ENCODE data around the gene INPP5A.

Gene INPP5A

GRCh38 chr10:132705943-132706342, 168.4 kb downstream of the INPP5A start:
- no peak for DNase-seq (ENCODE audit: low spot score)

DNA sequence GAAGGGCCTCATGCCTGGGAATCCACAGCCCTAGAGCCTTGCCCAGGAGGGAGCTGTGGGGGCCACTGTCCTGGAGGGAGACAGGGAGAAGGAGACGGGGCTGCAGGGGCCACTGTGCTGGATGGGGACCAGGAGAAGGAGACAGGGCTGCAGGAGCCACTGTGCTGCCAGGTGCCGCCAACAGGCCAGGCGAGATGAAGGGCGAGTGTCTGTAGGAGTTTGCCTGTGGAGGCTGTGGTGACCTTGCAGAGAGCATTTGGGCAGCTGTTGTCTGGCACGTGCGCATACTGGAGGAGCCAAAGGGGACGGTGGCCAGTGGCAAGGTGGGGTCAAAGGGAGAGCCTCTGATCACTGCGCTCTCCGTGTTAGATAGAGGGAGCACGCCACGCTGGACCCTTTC, 169.1 kb downstream of the INPP5A start:
- DNase-seq (ENCODE audit: low spot score), result no peak

GRCh38 chr10:132707121-132707775, 169.7 kb downstream of the INPP5A start:
- DNase-seq (ENCODE audit: low spot score), result no peak

DNA sequence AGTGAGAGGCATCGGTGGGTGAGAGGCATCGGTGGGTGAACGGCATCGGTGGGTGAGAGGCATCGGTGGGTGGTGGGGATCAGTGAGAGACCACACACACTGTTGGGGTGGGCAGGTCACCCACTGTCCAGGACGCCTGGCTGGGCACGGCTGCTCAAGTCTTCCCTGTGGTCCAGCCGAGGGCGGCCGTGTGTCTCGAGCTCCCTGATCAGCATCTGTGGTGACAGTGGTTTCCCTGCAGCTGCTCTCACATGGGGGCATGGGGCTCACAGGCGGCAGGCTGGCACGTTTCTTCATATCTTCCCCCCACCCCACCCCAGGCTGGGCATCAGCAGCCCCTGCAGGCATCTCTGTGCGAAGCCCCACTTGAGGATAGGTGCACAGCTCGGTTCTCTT, 170.2 kb downstream of the INPP5A start:
- DNase-seq (ENCODE audit: low spot score), result no peak

- no peak for DNase-seq (ENCODE audit: low spot score)
Measured at GRCh38 chr10:132708441-132708840, 170.9 kb downstream of the INPP5A start.

DNA sequence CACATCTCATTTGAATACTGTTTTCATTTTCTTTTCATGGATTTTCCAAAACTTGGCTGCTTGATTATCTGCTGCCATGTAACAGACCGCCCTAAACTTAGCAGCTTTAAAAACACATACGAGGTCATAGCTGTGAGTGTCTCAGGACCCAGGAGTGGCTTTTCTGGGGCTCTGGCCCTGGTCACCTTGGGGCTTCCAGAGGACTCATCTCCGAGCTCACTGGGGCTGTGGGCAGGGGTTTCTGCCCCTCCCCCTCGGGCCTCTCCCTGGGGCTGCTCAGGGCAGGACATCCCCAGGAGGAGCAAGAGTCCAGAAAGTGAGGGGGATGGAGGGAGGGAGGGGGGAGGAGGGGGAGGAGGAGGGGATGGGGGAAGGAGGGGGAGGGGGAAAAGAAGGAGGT, 171.3 kb downstream of the INPP5A start:
- DNase-seq (ENCODE audit: low spot score), result no peak

- DNase-seq (ENCODE audit: low spot score), result no peak
Measured at GRCh38 chr10:132709471-132709951, 171.9 kb downstream of the INPP5A start.

GRCh38 chr10:132710036-132710686, 172.6 kb downstream of the INPP5A start:
- DNase-seq (ENCODE audit: low spot score), result no peak

- no peak for DNase-seq (ENCODE audit: low spot score)
Measured at GRCh38 chr10:132710746-132711612, 173.4 kb downstream of the INPP5A start.

GRCh38 chr10:132711613-132712121, 174.1 kb downstream of the INPP5A start:
- no peak for DNase-seq (ENCODE audit: low spot score)

DNA sequence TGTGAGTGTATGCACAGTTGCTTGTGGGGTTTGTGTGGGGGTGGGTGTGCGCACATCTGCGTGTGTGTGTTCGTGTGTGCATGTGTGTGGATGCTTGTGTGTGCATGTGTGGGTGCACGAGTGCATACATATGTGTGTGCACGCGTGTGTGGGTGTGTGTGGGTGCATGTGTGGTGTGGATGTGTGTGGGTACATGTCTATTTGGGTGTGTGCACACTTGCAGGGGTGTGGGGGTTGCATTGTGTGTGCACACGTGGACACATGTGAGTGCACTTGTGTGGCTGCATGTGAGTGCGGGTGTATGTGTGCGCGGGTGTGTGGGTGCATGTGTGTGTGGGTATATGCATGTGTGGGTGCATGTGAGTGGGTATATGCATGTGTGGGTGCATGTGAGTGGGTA, 174.7 kb downstream of the INPP5A start:
- no peak for DNase-seq (ENCODE audit: low spot score)

DNA sequence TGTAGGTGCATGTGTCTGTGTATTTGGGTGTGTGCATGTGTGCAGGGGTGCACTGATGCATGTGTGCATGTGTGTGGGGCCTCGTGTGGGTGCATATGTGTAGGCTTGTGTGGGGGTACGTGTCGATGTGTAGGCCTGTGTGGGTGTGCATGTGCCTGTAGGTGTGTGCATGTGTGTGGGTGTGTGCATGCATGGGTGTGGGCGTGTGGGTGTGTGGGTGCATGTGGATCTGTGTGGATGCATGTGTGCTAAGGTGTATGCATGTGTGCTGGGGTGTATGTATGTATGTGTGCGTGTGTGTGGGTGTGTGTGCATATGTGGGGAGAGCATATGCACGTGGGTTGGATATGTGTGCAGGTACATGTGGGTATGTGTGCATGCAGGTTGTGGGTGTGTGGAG, 175.2 kb downstream of the INPP5A start:
- DNase-seq (ENCODE audit: low spot score), result no peak

- DNase-seq (ENCODE audit: low spot score), result no peak
Measured at GRCh38 chr10:132713421-132714095, 176.0 kb downstream of the INPP5A start.

- no peak for DNase-seq (ENCODE audit: low spot score)
Measured at GRCh38 chr10:132714096-132714985, 176.8 kb downstream of the INPP5A start.

DNA sequence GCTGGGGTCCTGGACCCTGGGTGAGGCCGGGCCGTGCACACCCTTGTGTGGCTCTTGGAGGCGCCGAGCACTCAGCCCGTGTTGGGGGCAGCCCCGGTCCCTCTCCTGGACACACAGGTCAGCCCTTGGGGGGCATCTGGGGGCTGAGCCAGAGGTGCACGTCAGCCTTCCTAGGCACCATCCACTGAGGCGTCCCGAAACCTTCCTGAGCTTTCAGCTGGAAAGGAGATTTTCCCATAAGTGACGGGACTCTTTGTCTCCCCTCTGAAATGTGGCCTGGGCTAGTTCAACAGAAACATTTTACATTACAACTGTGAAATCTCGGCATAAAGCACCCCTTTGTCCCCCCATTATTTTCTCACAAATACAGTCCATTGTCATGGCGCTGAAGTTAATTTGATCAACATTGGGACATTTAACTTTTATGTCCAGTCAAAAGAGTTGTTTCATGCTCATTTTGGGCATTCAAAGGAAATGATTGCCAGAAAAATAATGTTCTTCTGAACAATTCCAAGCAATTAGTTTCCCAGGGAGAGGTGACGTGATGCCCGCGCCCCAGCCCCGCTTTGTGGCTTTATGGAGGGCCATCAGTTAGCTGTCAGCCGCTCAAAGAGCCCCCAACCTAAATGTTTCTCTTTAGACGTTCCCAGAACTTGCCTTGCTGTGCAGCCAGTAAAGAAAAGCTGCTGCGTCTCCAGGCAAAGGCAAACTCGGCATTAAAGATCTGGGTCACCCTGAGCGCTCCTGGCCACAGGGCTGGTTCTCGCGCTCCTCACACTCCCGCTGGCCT, 177.6 kb downstream of the INPP5A start:
- no peak for DNase-seq (ENCODE audit: low spot score)

- no peak for DNase-seq (ENCODE audit: low spot score)
Measured at GRCh38 chr10:132715776-132716680, 178.4 kb downstream of the INPP5A start.

DNA sequence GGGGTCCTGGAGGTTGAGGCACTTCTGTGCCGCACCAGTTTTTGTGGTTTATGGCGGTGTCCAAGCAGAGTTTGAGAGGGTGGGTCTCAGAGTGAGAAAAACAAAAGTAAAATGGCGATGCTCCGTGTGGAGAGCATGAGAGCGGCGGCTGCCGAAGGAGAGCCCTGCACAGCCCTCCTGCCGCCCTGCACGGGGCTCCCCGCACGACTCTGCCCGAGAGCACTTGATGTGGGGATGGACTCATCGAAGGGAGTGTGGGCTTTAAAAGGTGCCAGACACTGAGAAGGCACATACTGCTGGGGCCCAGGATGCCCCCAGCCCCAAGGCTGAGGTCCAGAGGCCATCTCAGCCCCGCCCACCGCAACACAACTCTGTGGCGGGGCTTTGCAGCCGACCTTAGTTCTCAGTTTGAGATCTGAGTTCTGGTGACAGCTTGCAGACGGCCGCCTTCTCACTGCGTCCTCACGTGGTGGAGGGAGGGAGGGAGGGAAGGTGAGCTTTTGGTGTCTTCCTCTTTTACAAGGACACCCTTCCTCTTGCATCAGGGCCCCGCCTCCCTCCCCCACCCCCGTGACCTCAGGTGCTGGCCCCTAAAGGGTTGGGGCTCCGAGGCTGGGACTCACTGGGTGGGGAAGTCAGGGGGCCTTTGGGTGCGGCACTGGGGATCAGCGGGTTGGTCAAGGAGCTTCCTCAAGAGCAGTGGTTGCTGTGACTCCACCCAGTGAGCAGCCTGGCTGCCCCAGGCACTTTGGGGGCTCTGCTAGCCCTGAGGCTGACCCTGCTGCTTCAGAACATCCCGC, 179.3 kb downstream of the INPP5A start:
- no peak for DNase-seq (ENCODE audit: low spot score)

- no peak for DNase-seq (ENCODE audit: low spot score)
Measured at GRCh38 chr10:132721725-132722124, 184.1 kb downstream of the INPP5A start.

Measured in kidney capillary endothelial cell (primary cell).